Karpas-422 (cell line): ENCODE data around the gene KCNF1. TPM values are rescaled to one million over a fixed set of nuclear protein-coding genes. Genes with fewer than 3 reads are reported as not detected.
"Not testable (repeated sequence)": the region's sequence is repeated elsewhere in the genome, so short reads cannot be mapped to it uniquely, and the experiment has no call there.

ENCODE experiments used
- DNase-seq: peaks from one replicate; pipeline ENCODE4 v3.0.0-alpha.2; 2015
- H2AFZ ChIP-seq: fragments of 200-600 bp; sonication (generic); 2 replicates; pipeline ENCODE4 v1.6.1; 2014; ENCODE audit warnings: antibody characterized with exemption, low read length, mixed read lengths
- H3K27ac ChIP-seq: fragments of 200-600 bp; sonication (generic); 2 replicates; pipeline ENCODE4 v1.5.1; 2014; ENCODE audit warnings: mild to moderate bottlenecking, low read length, moderate library complexity
- H3K27me3 ChIP-seq: fragments of 200-600 bp; sonication (generic); 2 replicates; pipeline ENCODE4 v1.6.1; 2014; ENCODE audit warnings: low read length, mixed read lengths
- H3K36me3 ChIP-seq: fragments of 200-600 bp; sonication (generic); 2 replicates; pipeline ENCODE4 v1.6.1; 2014; ENCODE audit warnings: low read length, mixed read lengths; ENCODE audit not compliant: insufficient read depth
- H3K4me1 ChIP-seq: fragments of 200-600 bp; sonication (generic); 2 replicates; pipeline ENCODE4 v1.6.1; 2014; ENCODE audit warnings: mild to moderate bottlenecking, low read length, mixed read lengths
- H3K4me2 ChIP-seq: fragments of 200-600 bp; sonication (generic); 2 replicates; pipeline ENCODE4 v1.6.1; 2014; ENCODE audit warnings: low read length, low read depth, mild to moderate bottlenecking; ENCODE audit not compliant: poor library complexity, severe bottlenecking
- H3K4me3 ChIP-seq: fragments of 200-600 bp; sonication (generic); 2 replicates; pipeline ENCODE4 v1.5.1; 2014; ENCODE audit warnings: mild to moderate bottlenecking, antibody characterized with exemption, low read length, mixed read lengths
- H3K79me2 ChIP-seq: fragments of 200-600 bp; sonication (generic); 2 replicates; pipeline ENCODE4 v1.6.1; 2014; ENCODE audit warnings: mild to moderate bottlenecking, low read length, mixed read lengths
- H3K9ac ChIP-seq: fragments of 200-600 bp; sonication (generic); 2 replicates; pipeline ENCODE4 v1.6.0; 2014; ENCODE audit warnings: low read length
- H3K9me2 ChIP-seq: fragments of 200-600 bp; sonication (generic), shearing (Covaris generic); replicated peaks from 2 replicates; pipeline ENCODE4 v1.6.0; 2014; ENCODE audit warnings: mild to moderate bottlenecking, low read length, moderate library complexity; ENCODE audit not compliant: insufficient read depth
- H3K9me3 ChIP-seq: fragments of 300-700, 200-600 bp; sonication (generic); 2 replicates; pipeline ENCODE4 v1.6.1; 2014; ENCODE audit warnings: low read length, mixed read lengths
- H4K20me1 ChIP-seq: fragments of 200-600 bp; sonication (generic); 2 replicates; pipeline ENCODE4 v1.6.1; 2014; ENCODE audit warnings: mild to moderate bottlenecking, antibody characterized with exemption, low read length, low read depth; ENCODE audit not compliant: insufficient read depth
- total RNA-seq: library from RNA; depleted of rRNA; stranded (reverse); fragments of >200 nt; shearing (Covaris generic); gene quantifications from 2 replicates; pipeline ENCODE4 v1.2.3, GENCODE V29; 2014; ENCODE audit warnings: low replicate concordance

Gene KCNF1
- total RNA-seq, 1 experiment from 2014 or later: not detected

- Histone ChIP-seq H3K4me2 (no peak overlapping the region), H3K9me3 (no peaks in the 10 kb centered on the region), H3K4me3 (no peak overlapping the region), H3K4me1 (no peaks in the 10 kb centered on the region), H3K27me3 (no peaks in the 10 kb centered on the region), H3K9me2 (no peaks in the 10 kb centered on the region), H3K36me3 (no peaks in the 10 kb centered on the region), H3K9ac (no peak overlapping the region), H3K79me2 (no peaks in the 10 kb centered on the region), H2AFZ (no peak overlapping the region), H4K20me1 (no peaks in the 10 kb centered on the region), H3K27ac (no peak overlapping the region)
- DNase-seq: no peak
These were observed 43.4 kb downstream of the KCNF1 start for GRCh38 chr2:10954856-10955818.

- H3K4me2 ChIP-seq: no peak overlapping the region
- H3K9me2 ChIP-seq: no peaks in the 10 kb centered on the region
- no peaks in the 10 kb centered on the region for H3K27me3 ChIP-seq
- H3K9ac ChIP-seq: no peak overlapping the region
- H3K27ac ChIP-seq: no peak overlapping the region
- no peaks in the 10 kb centered on the region for H3K36me3 ChIP-seq
- H2AFZ ChIP-seq: no peak overlapping the region
- H3K9me3 ChIP-seq: no peaks in the 10 kb centered on the region
- H3K4me3 ChIP-seq: no peak overlapping the region
- H4K20me1 ChIP-seq: no peaks in the 10 kb centered on the region
- DNase-seq: no peak
- H3K4me1 ChIP-seq: no peaks in the 10 kb centered on the region
- H3K79me2 ChIP-seq: no peaks in the 10 kb centered on the region
These were observed 44.5 kb downstream of the KCNF1 start for GRCh38 chr2:10956006-10956790.

- Histone ChIP-seq H3K36me3 (no peaks in the 10 kb centered on the region), H4K20me1 (no peaks in the 10 kb centered on the region), H3K27ac (no peak overlapping the region), H3K4me2 (no peak overlapping the region), H3K9me3 (no peaks in the 10 kb centered on the region), H3K79me2 (no peaks in the 10 kb centered on the region), H3K4me3 (no peak overlapping the region), H3K9ac (no peak overlapping the region), H3K4me1 (no peaks in the 10 kb centered on the region), H2AFZ (no peak overlapping the region), H3K9me2 (no peaks in the 10 kb centered on the region), H3K27me3 (no peaks in the 10 kb centered on the region)
- DNase-seq: no peak
These were observed 45.7 kb downstream of the KCNF1 start for GRCh38 chr2:10957391-10957790.

GRCh38 chr2:10958452-10958851 lies 46.7 kb downstream of the KCNF1 start:
- H3K27ac ChIP-seq, H3K9me2 ChIP-seq, H3K4me1 ChIP-seq, DNase-seq, H2AFZ ChIP-seq, H3K27me3 ChIP-seq, H3K4me2 ChIP-seq, H3K9ac ChIP-seq, H3K79me2 ChIP-seq, H3K36me3 ChIP-seq, H4K20me1 ChIP-seq, H3K4me3 ChIP-seq, H3K9me3 ChIP-seq: not testable (repeated sequence)

GRCh38 chr2:10960606-10961489 lies 49.1 kb downstream of the KCNF1 start:
- Histone ChIP-seq H3K27ac (no peak overlapping the region), H3K9me2 (no peaks in the 10 kb centered on the region), H3K4me2 (no peak overlapping the region), H3K9ac (no peak overlapping the region), H4K20me1 (no peaks in the 10 kb centered on the region), H3K9me3 (no peaks in the 10 kb centered on the region), H3K79me2 (no peaks in the 10 kb centered on the region), H3K4me1 (no peaks in the 10 kb centered on the region), H2AFZ (no peak overlapping the region), H3K4me3 (no peak overlapping the region), H3K36me3 (no peaks in the 10 kb centered on the region), H3K27me3 (no peaks in the 10 kb centered on the region)
- no peak for DNase-seq

- H3K9ac ChIP-seq: no peak overlapping the region
- H3K9me2 ChIP-seq: no peaks in the 10 kb centered on the region
- H3K79me2 ChIP-seq: no peaks in the 10 kb centered on the region
- no peak overlapping the region for H2AFZ ChIP-seq
- H3K36me3 ChIP-seq: no peaks in the 10 kb centered on the region
- no peaks in the 10 kb centered on the region for H3K4me1 ChIP-seq
- no peak for DNase-seq
- no peaks in the 10 kb centered on the region for H3K9me3 ChIP-seq
- H3K27ac ChIP-seq: no peak overlapping the region
- H4K20me1 ChIP-seq: no peaks in the 10 kb centered on the region
- no peaks in the 10 kb centered on the region for H3K27me3 ChIP-seq
- H3K4me2 ChIP-seq: no peak overlapping the region
- H3K4me3 ChIP-seq: no peak overlapping the region
These were observed 49.7 kb downstream of the KCNF1 start for GRCh38 chr2:10961490-10961875.

GRCh38 chr2:10962004-10962403 lies 50.3 kb downstream of the KCNF1 start:
- no peaks in the 10 kb centered on the region for H3K36me3 ChIP-seq
- H2AFZ ChIP-seq: no peak overlapping the region
- H3K27ac ChIP-seq: no peak overlapping the region
- no peaks in the 10 kb centered on the region for H4K20me1 ChIP-seq
- DNase-seq: no peak
- no peak overlapping the region for H3K4me2 ChIP-seq
- no peak overlapping the region for H3K9ac ChIP-seq
- no peaks in the 10 kb centered on the region for H3K9me3 ChIP-seq
- no peaks in the 10 kb centered on the region for H3K9me2 ChIP-seq
- no peak overlapping the region for H3K4me3 ChIP-seq
- H3K79me2 ChIP-seq: no peaks in the 10 kb centered on the region
- no peaks in the 10 kb centered on the region for H3K27me3 ChIP-seq
- no peaks in the 10 kb centered on the region for H3K4me1 ChIP-seq
